HEK293 (cell line): ENCODE measurements around the gene IDE.
A peak's percentile ranks its signal among the peaks of the same experiment; 100 is the strongest.

Source experiments
- ATF2 ChIP-seq: fragments of 450-650 bp; formaldehyde crosslinking; IDR thresholded peaks from 2 replicates; pipeline ENCODE4 v1.5.1; 2016; ENCODE audit warnings: missing biosample characterization, missing genetic modification characterization, low read depth
- BCL11A ChIP-seq: fragments of 450-650 bp; formaldehyde crosslinking; IDR thresholded peaks from 2 replicates; pipeline ENCODE4 v1.5.1; 2016; ENCODE audit warnings: low read depth, missing biosample characterization, missing genetic modification characterization
- GLI2 ChIP-seq: fragments of 450-650 bp; formaldehyde crosslinking; IDR thresholded peaks from 2 replicates; pipeline ENCODE4; 2017; ENCODE audit warnings: missing biosample characterization, missing genetic modification characterization, low read depth, borderline replicate concordance
- HOXC10 ChIP-seq: sonication (generic); formaldehyde crosslinking; IDR thresholded peaks from 2 replicates; pipeline ENCODE4 v1.8.1; 2023; ENCODE audit warnings: mild to moderate bottlenecking, missing genetic modification reagents
- MEIS1 ChIP-seq: sonication (generic); formaldehyde crosslinking; IDR thresholded peaks from 2 replicates; pipeline ENCODE4 v1.8.1; 2022; ENCODE audit warnings: missing genetic modification reagents, mild to moderate bottlenecking, borderline replicate concordance
- MYNN ChIP-seq: fragments of 450-650 bp; formaldehyde crosslinking; IDR thresholded peaks from 2 replicates; pipeline ENCODE4 v1.5.1; 2016; ENCODE audit warnings: missing biosample characterization, missing genetic modification characterization, borderline replicate concordance
- OVOL3 ChIP-seq: fragments of 450-650 bp; formaldehyde crosslinking; IDR thresholded peaks from 2 replicates; pipeline ENCODE4 v1.5.1; 2016; ENCODE audit warnings: missing biosample characterization, missing genetic modification characterization
- PRDM10 ChIP-seq: fragments of 450-650 bp; formaldehyde crosslinking; IDR thresholded peaks from 2 replicates; pipeline ENCODE4 v1.5.1; 2016; ENCODE audit warnings: missing biosample characterization, missing genetic modification characterization
- SCRT1 ChIP-seq: fragments of 450-650 bp; formaldehyde crosslinking; IDR thresholded peaks from 2 replicates; pipeline ENCODE4 v1.5.1; 2016; ENCODE audit warnings: missing biosample characterization, missing genetic modification characterization, borderline replicate concordance
- SCRT2 ChIP-seq: fragments of 450-650 bp; formaldehyde crosslinking; IDR thresholded peaks from 2 replicates; pipeline ENCODE4 v1.5.1; 2016; ENCODE audit warnings: missing biosample characterization, missing genetic modification characterization
- TRIM28 ChIP-seq: IDR thresholded peaks from 2 replicates; pipeline ENCODE4 v1.6.1; 2011; ENCODE audit warnings: low read length, control low read depth, borderline replicate concordance
- ZFP37 ChIP-seq: fragments of 450-650 bp; formaldehyde crosslinking; IDR thresholded peaks from 2 replicates; pipeline ENCODE4 v1.5.1; 2016; ENCODE audit warnings: missing biosample characterization, missing genetic modification characterization
- ZNF10 ChIP-seq: fragments of 450-650 bp; formaldehyde crosslinking; IDR thresholded peaks from 2 replicates; pipeline ENCODE4 v1.5.1; 2017; ENCODE audit warnings: missing biosample characterization, missing genetic modification characterization
- ZNF133 ChIP-seq: fragments of 450-650 bp; formaldehyde crosslinking; IDR thresholded peaks from 2 replicates; pipeline ENCODE4 v1.5.1; 2016; ENCODE audit warnings: missing biosample characterization, missing genetic modification characterization
- ZNF221 ChIP-seq: fragments of 450-650 bp; formaldehyde crosslinking; IDR thresholded peaks from 2 replicates; pipeline ENCODE4 v1.5.1; 2017; ENCODE audit warnings: missing biosample characterization, missing genetic modification characterization, borderline replicate concordance
- ZNF223 ChIP-seq: fragments of 450-650 bp; formaldehyde crosslinking; IDR thresholded peaks from 2 replicates; pipeline ENCODE4 v1.5.1; 2016; ENCODE audit warnings: missing biosample characterization, missing genetic modification characterization
- ZNF335 ChIP-seq: fragments of 450-650 bp; formaldehyde crosslinking; conservative IDR thresholded peaks from 2 replicates; pipeline ENCODE4 v1.5.1; 2016; ENCODE audit warnings: missing biosample characterization, missing genetic modification characterization
- ZNF449 ChIP-seq: fragments of 450-650 bp; formaldehyde crosslinking; IDR thresholded peaks from 2 replicates; pipeline ENCODE4 v1.5.1; 2017; ENCODE audit warnings: missing biosample characterization, mild to moderate bottlenecking, missing genetic modification characterization, moderate library complexity
- ZNF560 ChIP-seq: fragments of 450-650 bp; formaldehyde crosslinking; IDR thresholded peaks from 2 replicates; pipeline ENCODE4 v1.5.1; 2017; ENCODE audit warnings: missing biosample characterization, missing genetic modification characterization, borderline replicate concordance
- ZNF623 ChIP-seq: fragments of 450-650 bp; formaldehyde crosslinking; IDR thresholded peaks from 2 replicates; pipeline ENCODE4 v1.5.1; 2016; ENCODE audit warnings: missing biosample characterization, missing genetic modification characterization
- ZNF707 ChIP-seq: fragments of 450-650 bp; formaldehyde crosslinking; IDR thresholded peaks from 2 replicates; pipeline ENCODE4 v1.5.1; 2016; ENCODE audit warnings: missing biosample characterization, missing genetic modification characterization
- ZNF843 ChIP-seq: fragments of 450-650 bp; formaldehyde crosslinking; IDR thresholded peaks from 2 replicates; pipeline ENCODE4 v1.5.1; 2016; ENCODE audit warnings: missing biosample characterization, missing genetic modification characterization
- ZSCAN5A ChIP-seq: fragments of 450-650 bp; formaldehyde crosslinking; IDR thresholded peaks from 2 replicates; pipeline ENCODE4 v1.5.1; 2016; ENCODE audit warnings: missing biosample characterization, missing genetic modification characterization
- ZXDB ChIP-seq: fragments of 450-650 bp; formaldehyde crosslinking; IDR thresholded peaks from 2 replicates; pipeline ENCODE4 v1.5.1; 2016; ENCODE audit warnings: missing biosample characterization, missing genetic modification characterization
- TF ChIP-seq, protein P1 (sequence below): IDR thresholded peaks from 2 replicates; pipeline ENCODE4 v1.6.1; 2011; ENCODE audit warnings: mild to moderate bottlenecking, low read depth, low read length, borderline replicate concordance
- TF ChIP-seq, protein P2 (sequence below): fragments of 450-650 bp; formaldehyde crosslinking; IDR thresholded peaks from 2 replicates; pipeline ENCODE4 v1.5.1; 2017; ENCODE audit warnings: missing biosample characterization, missing genetic modification characterization

The IDE gene

GRCh38 chr10:92592761-92593618 is 19.1 kb upstream of the IDE start, which contains the start of gene KIF11 (continued):
- TF ChIP-seq, protein P1, sequence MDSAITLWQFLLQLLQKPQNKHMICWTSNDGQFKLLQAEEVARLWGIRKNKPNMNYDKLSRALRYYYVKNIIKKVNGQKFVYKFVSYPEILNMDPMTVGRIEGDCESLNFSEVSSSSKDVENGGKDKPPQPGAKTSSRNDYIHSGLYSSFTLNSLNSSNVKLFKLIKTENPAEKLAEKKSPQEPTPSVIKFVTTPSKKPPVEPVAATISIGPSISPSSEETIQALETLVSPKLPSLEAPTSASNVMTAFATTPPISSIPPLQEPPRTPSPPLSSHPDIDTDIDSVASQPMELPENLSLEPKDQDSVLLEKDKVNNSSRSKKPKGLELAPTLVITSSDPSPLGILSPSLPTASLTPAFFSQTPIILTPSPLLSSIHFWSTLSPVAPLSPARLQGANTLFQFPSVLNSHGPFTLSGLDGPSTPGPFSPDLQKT = no peak
- TF ChIP-seq ZNF707 (tag by site-specific recombination) = no peak
- TF ChIP-seq OVOL3 (tag by site-specific recombination) = no peak
- TF ChIP-seq ZNF560 (tag by site-specific recombination) = no peak
- no peak for TF ChIP-seq ATF2 (tag by site-specific recombination)
- no peak for TF ChIP-seq SCRT2 (tag by site-specific recombination)
- TF ChIP-seq SCRT1 (tag by site-specific recombination) = no peak
- no peak for TF ChIP-seq MYNN (tag by site-specific recombination)
- 0 out of 2 replicates have a peak, but pooled peaks have one; percentile 15 for TF ChIP-seq MEIS1 (CRISPR knock-in tag)
- TF ChIP-seq ZNF221 (tag by site-specific recombination) = no peak
- peak; percentile 20; the same call in 1 of the 2 replicates for TF ChIP-seq ZNF10 (tag by site-specific recombination)
- TF ChIP-seq ZSCAN5A (tag by site-specific recombination) = peak; percentile 72; the same call in 1 of the 2 replicates
- no peak for TF ChIP-seq ZNF133 (tag by site-specific recombination)
- TF ChIP-seq HOXC10 (CRISPR knock-in tag) = no peak
- TF ChIP-seq ZNF449 = no peak
- TF ChIP-seq PRDM10 (tag by site-specific recombination) = no peak
- 0 out of 2 replicates have a peak, but pooled peaks have one; percentile 5 for TF ChIP-seq ZNF623 (tag by site-specific recombination)
- no peak for TF ChIP-seq TRIM28
- TF ChIP-seq ZXDB (tag by site-specific recombination) = peak; percentile 77
- TF ChIP-seq ZNF223 (tag by site-specific recombination) = no peak
- TF ChIP-seq, protein P2, sequence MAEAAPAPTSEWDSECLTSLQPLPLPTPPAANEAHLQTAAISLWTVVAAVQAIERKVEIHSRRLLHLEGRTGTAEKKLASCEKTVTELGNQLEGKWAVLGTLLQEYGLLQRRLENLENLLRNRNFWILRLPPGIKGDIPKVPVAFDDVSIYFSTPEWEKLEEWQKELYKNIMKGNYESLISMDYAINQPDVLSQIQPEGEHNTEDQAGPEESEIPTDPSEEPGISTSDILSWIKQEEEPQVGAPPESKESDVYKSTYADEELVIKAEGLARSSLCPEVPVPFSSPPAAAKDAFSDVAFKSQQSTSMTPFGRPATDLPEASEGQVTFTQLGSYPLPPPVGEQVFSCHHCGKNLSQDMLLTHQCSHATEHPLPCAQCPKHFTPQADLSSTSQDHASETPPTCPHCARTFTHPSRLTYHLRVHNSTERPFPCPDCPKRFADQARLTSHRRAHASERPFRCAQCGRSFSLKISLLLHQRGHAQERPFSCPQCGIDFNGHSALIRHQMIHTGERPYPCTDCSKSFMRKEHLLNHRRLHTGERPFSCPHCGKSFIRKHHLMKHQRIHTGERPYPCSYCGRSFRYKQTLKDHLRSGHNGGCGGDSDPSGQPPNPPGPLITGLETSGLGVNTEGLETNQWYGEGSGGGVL (tag by site-specific recombination) = no peak
- peak; percentile 44; the same call in 1 of the 2 replicates for TF ChIP-seq ZNF843
- no peak for TF ChIP-seq BCL11A (tag by site-specific recombination)
- peak; percentile 87 for TF ChIP-seq ZFP37
- no peak for TF ChIP-seq GLI2 (tag by site-specific recombination)
- TF ChIP-seq ZNF335 (tag by site-specific recombination) = peak; percentile 86
